B cell (primary cell): ENCODE results near the gene DEAF1.

Experiments
- EZH2 ChIP-seq: IDR thresholded peaks from 2 replicates; pipeline ENCODE4 v1.6.1; 2012; ENCODE audit warnings: borderline replicate concordance, low read depth, mild to moderate bottlenecking, moderate library complexity, low read length; ENCODE audit not compliant: insufficient read depth, poor library complexity, severe bottlenecking
- TF ChIP-seq, protein P1 (sequence below): fragments of 200-600 bp; IDR thresholded peaks from one replicate; pipeline ENCODE4 v1.8.0; 2022; ENCODE audit warnings: antibody characterized with exemption, mild to moderate bottlenecking

DNA sequence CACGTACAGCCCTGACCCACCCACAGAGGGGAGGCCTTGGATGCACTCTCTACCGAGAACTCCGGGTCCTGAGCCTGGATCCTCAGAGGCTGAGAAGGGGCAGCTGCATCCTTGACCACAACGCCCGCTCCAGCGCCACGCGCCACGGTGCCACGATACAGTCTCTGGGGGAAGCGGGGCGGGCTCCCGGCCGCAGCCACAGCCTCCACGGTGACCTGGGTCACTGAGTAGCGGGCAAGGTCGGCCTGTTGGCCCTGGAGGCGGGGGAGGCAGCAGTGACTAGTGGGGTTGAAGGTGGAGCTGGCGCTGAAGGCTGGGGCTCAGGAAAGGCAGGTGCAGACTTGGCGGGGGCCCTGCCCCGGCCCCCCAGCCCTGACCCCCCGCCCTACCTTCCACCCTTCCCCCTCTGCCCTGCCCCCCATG is 75.4 kb downstream of the DEAF1 start:
- TF ChIP-seq, protein P1, sequence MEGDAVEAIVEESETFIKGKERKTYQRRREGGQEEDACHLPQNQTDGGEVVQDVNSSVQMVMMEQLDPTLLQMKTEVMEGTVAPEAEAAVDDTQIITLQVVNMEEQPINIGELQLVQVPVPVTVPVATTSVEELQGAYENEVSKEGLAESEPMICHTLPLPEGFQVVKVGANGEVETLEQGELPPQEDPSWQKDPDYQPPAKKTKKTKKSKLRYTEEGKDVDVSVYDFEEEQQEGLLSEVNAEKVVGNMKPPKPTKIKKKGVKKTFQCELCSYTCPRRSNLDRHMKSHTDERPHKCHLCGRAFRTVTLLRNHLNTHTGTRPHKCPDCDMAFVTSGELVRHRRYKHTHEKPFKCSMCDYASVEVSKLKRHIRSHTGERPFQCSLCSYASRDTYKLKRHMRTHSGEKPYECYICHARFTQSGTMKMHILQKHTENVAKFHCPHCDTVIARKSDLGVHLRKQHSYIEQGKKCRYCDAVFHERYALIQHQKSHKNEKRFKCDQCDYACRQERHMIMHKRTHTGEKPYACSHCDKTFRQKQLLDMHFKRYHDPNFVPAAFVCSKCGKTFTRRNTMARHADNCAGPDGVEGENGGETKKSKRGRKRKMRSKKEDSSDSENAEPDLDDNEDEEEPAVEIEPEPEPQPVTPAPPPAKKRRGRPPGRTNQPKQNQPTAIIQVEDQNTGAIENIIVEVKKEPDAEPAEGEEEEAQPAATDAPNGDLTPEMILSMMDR: no peak
- TF ChIP-seq EZH2: no peak
